ENCODE results near the gene CTNND2.

- TF ChIP-seq CTCF (IDR thresholded peaks at IDR 0.05) (no peak), POLR2A (IDR thresholded peaks at IDR 0.05) (no peak)
These were observed 518.9 kb downstream of the CTNND2 start for GRCh38 chr5:11385251-11385900.

Measured in Peyer's patch (tissue), 4 donors.